ENCODE data around the gene RBM20.
A peak's percentile ranks its signal among the peaks of the same experiment; 100 is the strongest.

The RBM20 gene

DNA sequence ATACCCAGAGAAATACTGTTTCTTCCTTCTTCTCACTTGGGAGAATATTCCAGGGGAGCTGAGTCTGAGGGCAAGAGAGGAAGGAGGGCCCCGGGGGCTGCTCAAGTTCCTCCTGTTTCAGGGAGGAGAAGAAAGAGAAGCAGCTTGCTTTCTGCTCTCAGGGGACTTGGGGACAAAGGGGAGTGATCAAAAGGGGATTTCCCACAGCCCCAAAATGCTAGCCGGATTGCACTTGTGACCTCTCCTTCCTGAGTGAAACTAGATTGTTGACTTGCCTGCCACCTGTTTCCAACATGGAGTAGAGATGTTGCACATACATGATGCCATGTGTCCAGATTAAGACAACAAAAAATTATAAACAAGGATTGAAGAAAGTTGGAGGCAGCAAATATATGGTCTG lies 198.9 kb downstream of the RBM20 start:
- peak overlapping the region; percentile 20; the same call in 1 of the 2 replicates for H3K4me3 ChIP-seq (ENCODE audit: low read length)
- TF ChIP-seq ZNF274 (IDR thresholded peaks at IDR 0.05; ENCODE audit: low read depth, low read length), result no peak

DNA sequence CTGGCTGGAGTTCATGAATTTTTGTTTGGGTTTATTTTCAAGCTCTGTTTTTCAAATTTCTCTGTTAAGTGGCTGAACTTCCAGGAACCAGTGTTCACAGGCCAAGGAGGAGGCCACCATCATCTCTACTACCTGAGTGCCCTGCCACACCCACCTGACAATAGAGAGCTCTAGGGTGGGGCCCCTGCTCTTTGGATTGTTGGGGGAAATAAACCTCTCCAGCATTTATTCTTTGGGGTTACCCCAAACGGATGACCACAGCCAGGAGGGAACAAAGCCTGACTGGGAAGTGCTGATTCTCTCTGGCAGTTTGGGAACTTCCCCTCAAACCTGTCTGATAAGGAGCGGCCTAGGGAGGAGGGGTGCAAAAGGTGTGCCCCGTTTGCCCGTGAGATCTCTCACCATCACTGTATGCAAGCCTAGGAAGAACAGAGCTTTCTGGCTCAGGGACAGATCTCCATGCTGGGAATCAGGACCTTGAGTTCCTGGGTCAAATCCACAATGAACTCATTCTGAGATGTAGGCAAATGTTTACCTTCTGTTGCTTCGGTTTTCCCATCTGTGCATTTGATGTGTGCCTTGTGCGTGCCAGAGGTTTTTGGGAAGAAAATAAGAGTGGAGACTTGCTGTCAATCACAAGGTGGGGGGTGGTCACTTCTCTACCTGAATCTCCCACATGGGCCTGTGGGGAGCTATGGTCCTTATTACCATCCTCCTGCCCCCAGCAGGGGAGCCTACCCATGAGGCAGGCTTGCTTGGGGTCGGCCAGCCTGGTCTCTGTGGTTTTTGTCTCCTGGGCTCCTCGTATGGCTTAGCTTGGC lies 199.9 kb downstream of the RBM20 start:
- TF ChIP-seq ZNF274 (IDR thresholded peaks at IDR 0.05; ENCODE audit: low read depth, low read length), result no peak
- no peak overlapping the region; the same call in 1 of the 2 replicates for H3K4me3 ChIP-seq (ENCODE audit: low read length)

DNA sequence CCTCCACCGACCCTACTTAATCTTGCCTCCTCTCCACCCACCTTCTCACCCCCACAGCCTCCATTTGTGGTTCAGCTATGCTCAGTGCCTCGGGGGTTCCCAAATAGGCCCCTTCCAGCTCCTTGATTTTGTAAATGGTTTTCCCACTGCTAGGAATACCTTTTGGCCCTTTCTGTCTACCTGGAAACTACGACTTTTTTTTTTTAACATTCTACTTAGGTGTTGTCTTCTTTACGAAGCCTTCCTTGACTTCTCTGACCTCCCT lies 200.4 kb downstream of the RBM20 start:
- H3K4me3 ChIP-seq (ENCODE audit: low read length), result no peak overlapping the region
- TF ChIP-seq ZNF274 (IDR thresholded peaks at IDR 0.05; ENCODE audit: low read depth, low read length), result no peak

DNA sequence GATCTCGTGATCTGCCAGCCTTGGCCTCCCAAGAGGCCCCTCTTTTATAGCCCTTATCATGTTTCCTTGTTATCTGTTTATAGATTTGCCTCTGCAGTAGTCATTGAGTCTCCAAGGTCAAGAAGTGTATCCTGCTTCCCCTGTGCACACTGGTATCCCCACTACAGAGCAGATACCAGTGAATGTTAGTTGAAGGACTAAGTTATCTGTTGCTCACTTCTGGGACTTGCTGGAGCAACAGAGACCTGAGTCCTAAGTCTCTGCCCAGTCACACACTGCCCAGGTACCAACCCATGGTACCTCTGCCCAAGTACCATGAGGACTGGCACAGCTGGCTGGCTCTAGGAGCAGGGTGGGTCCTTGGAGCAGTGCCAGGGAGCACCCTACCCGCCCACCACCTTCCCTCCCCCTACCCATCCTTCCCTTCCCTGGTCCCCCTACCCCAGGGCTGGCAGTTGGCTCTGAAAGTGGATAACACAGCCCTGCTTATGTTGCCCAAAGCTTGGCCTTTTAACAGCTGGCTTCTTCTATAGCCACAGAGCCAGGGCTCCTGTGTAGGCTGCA lies 201.1 kb downstream of the RBM20 start:
- TF ChIP-seq ZNF274 (IDR thresholded peaks at IDR 0.05; ENCODE audit: low read depth, low read length), result no peak
- no peak overlapping the region for H3K4me3 ChIP-seq (ENCODE audit: low read length)

DNA sequence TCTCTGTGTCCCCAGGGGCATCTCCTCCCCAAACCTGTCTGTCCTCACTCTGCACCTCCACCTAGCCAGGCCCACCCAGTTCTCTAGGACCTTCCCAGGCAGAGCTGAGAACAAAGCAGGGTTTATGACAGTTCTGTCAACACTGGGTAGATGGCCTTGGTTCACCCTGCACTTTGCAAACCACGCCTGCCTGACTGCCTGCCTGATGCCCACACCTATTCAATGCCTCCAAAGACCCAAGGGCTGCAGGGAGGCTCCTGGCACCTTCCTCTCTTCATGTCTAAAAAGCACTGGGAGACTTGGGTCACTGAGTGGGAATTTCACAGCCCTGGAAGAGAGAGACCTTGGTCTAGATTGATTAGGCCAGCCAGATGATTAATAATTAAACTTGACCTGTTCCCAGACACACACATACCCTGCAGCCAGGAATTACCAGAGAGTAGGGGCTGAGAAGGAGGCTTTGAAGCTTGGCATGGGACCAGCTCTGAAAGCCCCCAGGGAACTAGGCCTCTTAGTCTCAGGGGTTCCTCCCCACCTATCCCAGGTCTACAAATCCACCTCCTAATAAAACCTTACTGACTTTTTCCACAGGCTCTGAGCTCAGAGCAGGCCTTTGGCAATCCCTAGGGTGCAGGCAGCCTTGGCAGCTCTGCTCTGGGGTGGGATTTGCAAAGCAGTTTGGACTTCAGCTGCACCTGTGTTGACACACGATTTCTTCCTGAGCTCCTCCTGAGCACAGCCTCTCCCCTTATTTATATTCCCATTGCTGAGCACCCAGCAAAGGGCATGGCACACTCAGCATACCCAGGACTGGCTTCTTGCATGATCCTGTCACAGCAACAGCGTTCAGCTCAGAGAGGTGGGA lies 201.9 kb downstream of the RBM20 start:
- TF ChIP-seq ZNF274 (IDR thresholded peaks at IDR 0.05; ENCODE audit: low read depth, low read length), result no peak
- no peak overlapping the region for H3K4me3 ChIP-seq (ENCODE audit: low read length)

DNA sequence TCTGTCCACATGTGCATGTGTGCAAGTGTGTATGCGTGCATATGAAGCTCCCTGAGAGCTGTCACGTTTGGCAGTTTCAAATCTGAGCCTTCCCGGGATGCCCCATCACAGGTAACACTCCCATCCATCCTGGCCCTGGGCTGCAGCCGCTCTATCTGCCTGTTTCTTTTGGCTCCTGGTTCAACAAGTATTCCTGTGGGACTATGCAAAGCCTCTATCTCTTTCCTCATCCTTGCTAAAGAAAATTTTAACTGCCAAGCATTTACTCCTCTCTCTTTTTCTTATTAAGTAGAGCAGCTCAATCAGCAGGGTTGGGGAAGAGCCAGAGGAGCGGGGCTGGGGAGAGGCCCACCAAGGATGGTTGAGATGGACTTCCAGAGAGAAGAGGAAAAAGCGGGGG lies 203.2 kb downstream of the RBM20 start:
- no peak overlapping the region for H3K4me3 ChIP-seq (ENCODE audit: low read length)
- TF ChIP-seq ZNF274 (IDR thresholded peaks at IDR 0.05; ENCODE audit: low read depth, low read length), result no peak

DNA sequence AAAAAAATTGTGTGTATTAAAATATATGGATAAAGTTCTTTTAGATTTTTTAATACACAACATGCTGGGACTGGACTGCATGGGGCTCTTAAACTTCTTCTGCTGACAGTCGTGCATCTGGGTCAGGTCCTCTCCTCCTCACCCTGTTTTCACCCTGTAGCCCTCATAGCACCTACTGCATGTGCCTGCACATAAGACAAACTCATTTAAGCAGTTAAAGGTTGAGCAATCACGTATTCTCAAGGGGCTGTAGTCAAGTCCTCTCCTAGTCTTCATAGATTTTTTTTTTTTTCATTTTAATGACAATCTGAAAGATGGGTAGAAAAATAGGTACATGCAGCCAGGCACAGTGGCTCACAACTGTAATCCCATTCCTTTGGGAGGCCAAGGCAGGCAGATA lies 204.0 kb downstream of the RBM20 start:
- no peak for TF ChIP-seq ZNF274 (IDR thresholded peaks at IDR 0.05; ENCODE audit: low read depth, low read length)
- no peak overlapping the region for H3K4me3 ChIP-seq (ENCODE audit: low read length)

DNA sequence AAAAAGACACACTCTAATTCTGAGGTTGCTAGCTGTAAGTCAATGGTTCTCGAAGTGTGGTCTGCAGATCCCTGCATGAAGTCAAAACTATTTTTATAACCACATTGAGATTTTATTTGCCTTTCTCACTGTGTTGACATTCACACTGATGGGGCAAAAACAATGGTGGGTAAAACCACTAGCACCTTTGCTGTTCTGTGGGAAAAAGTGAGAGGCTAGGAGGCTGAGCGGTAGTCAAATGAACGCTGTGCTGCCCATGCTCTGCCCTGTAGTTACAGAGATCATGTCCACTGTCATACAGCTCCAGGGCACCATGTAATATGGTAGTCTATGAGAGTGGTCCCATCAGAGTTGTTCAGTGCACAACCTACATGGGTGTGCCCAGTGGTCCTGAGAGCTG lies 206.0 kb downstream of the RBM20 start:
- no peak overlapping the region for H3K4me3 ChIP-seq (ENCODE audit: low read length)
- TF ChIP-seq ZNF274 (IDR thresholded peaks at IDR 0.05; ENCODE audit: low read depth, low read length), result no peak

DNA sequence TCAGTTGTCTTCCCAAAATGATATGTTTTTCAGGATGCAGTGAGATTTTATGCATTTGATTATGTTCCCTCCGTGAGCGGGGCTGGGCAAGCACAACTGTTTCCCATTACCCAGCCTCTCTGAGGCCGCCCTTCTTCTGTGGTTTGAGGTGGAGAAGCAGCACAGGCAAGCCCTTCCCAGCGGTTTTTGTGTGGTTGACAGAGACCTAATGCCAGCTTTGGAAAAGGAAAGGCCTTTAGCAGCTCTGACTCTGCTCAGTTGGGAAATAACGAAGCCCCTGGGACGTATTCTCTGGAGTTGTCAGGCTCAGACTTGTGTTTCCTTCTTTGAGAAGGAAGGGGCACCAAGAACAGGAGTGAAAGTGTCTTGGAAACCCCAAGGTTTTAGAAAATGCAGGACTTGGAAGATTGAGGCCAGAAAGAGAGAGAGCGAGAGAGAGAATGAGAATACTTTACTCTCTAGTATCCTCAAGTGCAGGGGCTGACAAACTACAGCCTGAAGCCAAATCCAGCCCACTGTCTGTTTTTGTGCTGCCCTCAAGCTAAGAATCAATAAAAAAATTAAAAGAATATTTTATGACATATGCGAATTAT lies 207.0 kb downstream of the RBM20 start:
- TF ChIP-seq ZNF274 (IDR thresholded peaks at IDR 0.05; ENCODE audit: low read depth, low read length), result no peak
- no peak overlapping the region for H3K4me3 ChIP-seq (ENCODE audit: low read length)

DNA sequence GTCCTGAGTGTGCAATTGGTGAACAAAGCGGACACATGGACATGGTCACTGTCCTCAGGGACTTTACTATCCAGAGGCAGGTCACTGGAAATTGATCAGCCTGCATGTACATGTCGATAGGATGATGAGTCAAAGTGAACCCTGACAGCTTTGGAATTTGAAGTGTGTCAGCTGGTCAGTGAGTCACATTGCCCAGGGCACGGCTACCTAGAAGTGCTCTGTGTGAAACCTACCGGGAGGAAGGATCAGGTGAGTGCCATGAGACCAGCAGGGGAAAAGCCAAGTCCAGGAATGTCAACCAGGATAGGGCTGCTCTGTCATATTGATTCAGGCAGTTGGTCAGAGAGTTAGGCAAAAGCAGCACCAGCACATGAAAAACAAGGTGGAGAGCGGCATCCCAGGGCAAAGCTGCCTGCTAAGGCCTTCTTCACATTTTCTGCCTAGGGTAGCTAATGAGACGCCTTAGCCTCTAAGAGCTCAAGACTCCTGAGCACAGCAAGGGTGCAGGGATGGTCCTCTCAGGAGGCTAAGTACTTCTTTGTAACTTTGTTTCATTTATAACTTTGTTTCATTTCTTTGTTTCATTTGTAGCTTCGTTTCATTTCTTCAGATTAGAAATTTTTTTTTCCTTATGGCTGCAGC lies 208.2 kb downstream of the RBM20 start:
- H3K4me3 ChIP-seq (ENCODE audit: low read length), result no peak overlapping the region; the same call in 1 of the 2 replicates
- TF ChIP-seq ZNF274 (IDR thresholded peaks at IDR 0.05; ENCODE audit: low read depth, low read length), result no peak

DNA sequence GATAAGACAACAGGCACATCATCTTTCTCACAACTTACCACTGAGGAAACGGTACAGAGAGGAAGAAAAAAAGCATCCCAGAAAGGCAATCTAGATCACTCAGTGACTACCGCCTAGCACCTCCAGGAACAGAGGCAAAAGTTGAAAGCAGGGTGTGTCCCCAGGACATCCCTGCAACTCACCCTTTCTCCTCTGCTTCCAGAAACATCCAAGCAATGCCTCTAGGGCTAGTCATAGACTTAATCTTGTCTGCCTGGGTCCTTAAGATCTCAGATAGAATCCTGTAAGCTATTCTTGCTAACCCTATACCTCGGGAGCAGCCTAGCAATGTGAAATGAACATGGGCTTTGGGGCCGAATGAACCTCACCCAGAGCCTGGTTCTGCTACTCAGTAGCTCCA lies 208.8 kb downstream of the RBM20 start:
- TF ChIP-seq ZNF274 (IDR thresholded peaks at IDR 0.05; ENCODE audit: low read depth, low read length), result no peak
- no peak overlapping the region for H3K4me3 ChIP-seq (ENCODE audit: low read length)

DNA sequence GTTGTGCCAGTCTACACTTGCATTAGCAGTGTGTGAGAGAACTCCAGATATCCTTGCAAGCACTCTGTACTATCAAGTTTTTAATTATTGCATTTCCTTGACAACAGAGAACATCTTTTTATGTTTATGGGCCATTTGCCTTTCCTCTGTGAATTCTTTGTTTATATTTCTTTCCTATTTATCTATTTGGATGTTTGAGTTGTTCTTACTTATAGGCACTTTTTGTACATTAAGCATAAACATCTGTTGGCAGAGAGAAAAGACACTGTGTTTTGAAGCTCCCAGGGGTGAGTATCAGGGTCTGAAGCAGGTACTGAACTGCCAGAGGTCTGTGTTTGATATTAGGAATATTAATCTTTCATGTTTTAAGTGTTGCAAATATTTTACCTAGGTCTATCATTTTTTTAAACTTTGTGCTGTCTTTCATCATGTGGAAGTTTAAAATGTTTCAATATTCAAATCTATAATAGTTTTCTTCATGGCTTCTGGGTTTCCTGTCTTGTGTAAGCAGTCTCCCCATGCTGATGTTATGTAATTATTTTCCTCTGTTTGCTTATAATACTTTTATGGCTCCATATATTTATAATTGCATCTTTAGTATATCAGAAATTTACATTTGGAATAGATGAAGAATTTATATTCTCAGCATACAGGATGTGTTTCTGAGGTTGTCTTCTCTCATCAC lies 209.9 kb downstream of the RBM20 start:
- no peak for TF ChIP-seq ZNF274 (IDR thresholded peaks at IDR 0.05; ENCODE audit: low read depth, low read length)
- no peak overlapping the region for H3K4me3 ChIP-seq (ENCODE audit: low read length)
